Measurements from ENCODE around the gene DOCK2. TPM values are rescaled to one million over a fixed set of nuclear protein-coding genes. Genes with fewer than 3 reads are reported as not detected.

The DOCK2 gene
- polyA plus RNA-seq, 3 donors, result 2.6 to 3.4 (median 2.7) TPM

GRCh38 chr5:169881702-169882303 lies 244.7 kb downstream of the DOCK2 start:
- no peak for DNase-seq (ENCODE audit: low read depth in 3 of 3, low spot score in 2 of 3)

GRCh38 chr5:169886033-169886432 lies 249.0 kb downstream of the DOCK2 start:
- DNase-seq (ENCODE audit: low read depth in 3 of 3, low spot score in 2 of 3), result no peak

GRCh38 chr5:169886677-169887076 lies 249.6 kb downstream of the DOCK2 start:
- no peak for DNase-seq (ENCODE audit: low read depth in 3 of 3, low spot score in 2 of 3)

- DNase-seq (ENCODE audit: low read depth in 3 of 3, low spot score in 2 of 3), result no peak
Measured at GRCh38 chr5:169889572-169889971, 252.5 kb downstream of the DOCK2 start.

- DNase-seq (ENCODE audit: low read depth in 3 of 3, low spot score in 2 of 3), result no peak
Measured at GRCh38 chr5:169893010-169893409, 255.9 kb downstream of the DOCK2 start.

- no peak for DNase-seq (ENCODE audit: low read depth in 3 of 3, low spot score in 2 of 3)
Measured at GRCh38 chr5:169893571-169893970, 256.5 kb downstream of the DOCK2 start.

GRCh38 chr5:169895926-169896325 lies 258.9 kb downstream of the DOCK2 start:
- DNase-seq (ENCODE audit: low read depth in 3 of 3, low spot score in 2 of 3), result no peak

- no peak for DNase-seq (ENCODE audit: low read depth in 3 of 3, low spot score in 2 of 3)
Measured at GRCh38 chr5:169897481-169897880, 260.4 kb downstream of the DOCK2 start.

GRCh38 chr5:169901896-169902295 lies 264.8 kb downstream of the DOCK2 start:
- no peak for DNase-seq (ENCODE audit: low read depth in 3 of 3, low spot score in 2 of 3)

- no peak for DNase-seq (ENCODE audit: low read depth in 3 of 3, low spot score in 2 of 3)
Measured at GRCh38 chr5:169904059-169904458, 267.0 kb downstream of the DOCK2 start.

- no peak for DNase-seq (ENCODE audit: low read depth in 3 of 3, low spot score in 2 of 3)
Measured at GRCh38 chr5:169904508-169904907, 267.4 kb downstream of the DOCK2 start.

- DNase-seq (ENCODE audit: low read depth in 3 of 3, low spot score in 2 of 3), result no peak
Measured at GRCh38 chr5:169905017-169905416, 267.9 kb downstream of the DOCK2 start.

GRCh38 chr5:169906745-169907649 lies 269.9 kb downstream of the DOCK2 start:
- DNase-seq (ENCODE audit: low read depth in 3 of 3, low spot score in 2 of 3), result no peak

- DNase-seq (ENCODE audit: low read depth in 3 of 3, low spot score in 2 of 3), result no peak
Measured at GRCh38 chr5:169908864-169909263, 271.8 kb downstream of the DOCK2 start.

- no peak for DNase-seq (ENCODE audit: low read depth in 3 of 3, low spot score in 2 of 3)
Measured at GRCh38 chr5:169909945-169910344, 272.9 kb downstream of the DOCK2 start.

GRCh38 chr5:169910393-169910792 lies 273.3 kb downstream of the DOCK2 start:
- no peak for DNase-seq (ENCODE audit: low read depth in 3 of 3, low spot score in 2 of 3)

GRCh38 chr5:169911448-169912212 lies 274.6 kb downstream of the DOCK2 start:
- no peak for DNase-seq (ENCODE audit: low read depth in 3 of 3, low spot score in 2 of 3)

- DNase-seq (ENCODE audit: low read depth in 3 of 3, low spot score in 2 of 3), result no peak
Measured at GRCh38 chr5:169913479-169913878, 276.4 kb downstream of the DOCK2 start.

- DNase-seq (ENCODE audit: low read depth in 3 of 3, low spot score in 2 of 3), result peak in 2 of 3 donors; percentile 13 to 41
Measured at GRCh38 chr5:169914766-169915165, 277.7 kb downstream of the DOCK2 start.

GRCh38 chr5:169917500-169917899 lies 280.4 kb downstream of the DOCK2 start:
- no peak for DNase-seq (ENCODE audit: low read depth in 3 of 3, low spot score in 2 of 3)

- no peak for DNase-seq (ENCODE audit: low read depth in 3 of 3, low spot score in 2 of 3)
Measured at GRCh38 chr5:169918228-169918627, 281.2 kb downstream of the DOCK2 start.
